Measurements from ENCODE around the gene HOXC13. TPM values are rescaled to one million over a fixed set of nuclear protein-coding genes. Genes with fewer than 3 reads are reported as not detected.
A peak's percentile ranks its signal among the peaks of the same experiment; 100 is the strongest.

Gene HOXC13
- total and polyA plus RNA-seq, 2 experiments from 2014 or later, result 0.20 to 0.69 TPM

DNA sequence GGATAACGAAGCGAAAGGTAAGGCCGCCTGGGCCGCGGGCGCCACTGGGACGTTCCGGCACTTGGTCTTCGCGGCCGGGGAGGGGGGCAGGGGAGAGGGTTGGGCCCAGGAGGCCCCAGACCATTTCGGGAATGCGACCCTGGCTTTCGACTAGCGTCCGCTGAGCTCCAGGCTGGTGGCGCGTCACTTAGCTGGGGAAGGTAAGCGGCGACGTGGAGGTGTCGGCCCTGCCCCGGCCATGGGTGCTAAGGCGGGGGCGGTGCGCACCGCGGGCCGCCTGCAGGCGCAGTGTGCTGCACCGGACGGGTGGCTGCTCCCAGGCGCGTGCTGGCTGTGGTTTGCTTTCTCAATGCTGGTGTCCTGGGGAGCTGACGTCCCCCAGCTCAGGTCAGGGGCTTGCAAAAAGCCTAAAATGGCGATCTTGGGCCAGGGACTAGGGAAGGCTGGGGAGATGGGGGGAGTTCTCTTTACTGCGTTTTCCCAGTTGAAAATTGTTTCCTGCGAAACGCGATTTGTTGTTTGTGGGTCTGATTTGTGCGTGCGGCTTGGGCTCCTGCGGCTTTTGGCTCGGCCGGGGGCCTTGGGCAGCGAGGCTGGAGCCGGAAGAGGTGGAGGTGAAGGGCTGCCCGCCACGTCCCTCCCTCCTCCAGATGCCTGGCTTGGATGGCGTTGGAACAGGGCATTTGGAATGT, 47.5 kb downstream of the HOXC13 start:
- TF ChIP-seq EZH2 (IDR thresholded peaks at IDR 0.05; ENCODE audit: borderline replicate concordance), result peak; percentile 98
- peak; percentile 63 for TF ChIP-seq EZH2phosphoT487 (IDR thresholded peaks at IDR 0.05; ENCODE audit: low read depth, severe bottlenecking, unreplicated experiment)
- TF ChIP-seq, protein P1, sequence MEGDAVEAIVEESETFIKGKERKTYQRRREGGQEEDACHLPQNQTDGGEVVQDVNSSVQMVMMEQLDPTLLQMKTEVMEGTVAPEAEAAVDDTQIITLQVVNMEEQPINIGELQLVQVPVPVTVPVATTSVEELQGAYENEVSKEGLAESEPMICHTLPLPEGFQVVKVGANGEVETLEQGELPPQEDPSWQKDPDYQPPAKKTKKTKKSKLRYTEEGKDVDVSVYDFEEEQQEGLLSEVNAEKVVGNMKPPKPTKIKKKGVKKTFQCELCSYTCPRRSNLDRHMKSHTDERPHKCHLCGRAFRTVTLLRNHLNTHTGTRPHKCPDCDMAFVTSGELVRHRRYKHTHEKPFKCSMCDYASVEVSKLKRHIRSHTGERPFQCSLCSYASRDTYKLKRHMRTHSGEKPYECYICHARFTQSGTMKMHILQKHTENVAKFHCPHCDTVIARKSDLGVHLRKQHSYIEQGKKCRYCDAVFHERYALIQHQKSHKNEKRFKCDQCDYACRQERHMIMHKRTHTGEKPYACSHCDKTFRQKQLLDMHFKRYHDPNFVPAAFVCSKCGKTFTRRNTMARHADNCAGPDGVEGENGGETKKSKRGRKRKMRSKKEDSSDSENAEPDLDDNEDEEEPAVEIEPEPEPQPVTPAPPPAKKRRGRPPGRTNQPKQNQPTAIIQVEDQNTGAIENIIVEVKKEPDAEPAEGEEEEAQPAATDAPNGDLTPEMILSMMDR (IDR thresholded peaks at IDR 0.05; ENCODE audit: poor library complexity), result no peak
- H2AFZ ChIP-seq, result peak overlapping the region; percentile 74
- no peak overlapping the region for H3K4me3 ChIP-seq
- H3K79me2 ChIP-seq, result no peaks in the 10 kb centered on the region
- peaks cover 14% of the 10 kb centered on the region for H3K4me1 ChIP-seq (ENCODE audit: insufficient read depth)
- no peak overlapping the region for H3K27ac ChIP-seq
- no peaks in the 10 kb centered on the region for H4K20me1 ChIP-seq (ENCODE audit: insufficient read depth, poor library complexity, severe bottlenecking)
- H3K36me3 ChIP-seq (replicated peaks; ENCODE audit: insufficient read depth, low read depth), result no peaks in the 10 kb centered on the region
- peak overlapping the region; percentile 81 for H3K4me2 ChIP-seq
- no peaks in the 10 kb centered on the region for H3K9me2 ChIP-seq (replicated peaks; ENCODE audit: insufficient read depth)
- H3K9me3 ChIP-seq (ENCODE audit: low read depth), result no peaks in the 10 kb centered on the region
- DNase-seq (ENCODE audit: low spot score), result no peak
- WGBS (ENCODE audit: low lambda C conversion rate, missing lambda C conversion rate), result 7% methylated on average over 40 of the region's 50 CpGs
- H3K27me3 ChIP-seq, result peaks cover 94% of the 10 kb centered on the region

DNA sequence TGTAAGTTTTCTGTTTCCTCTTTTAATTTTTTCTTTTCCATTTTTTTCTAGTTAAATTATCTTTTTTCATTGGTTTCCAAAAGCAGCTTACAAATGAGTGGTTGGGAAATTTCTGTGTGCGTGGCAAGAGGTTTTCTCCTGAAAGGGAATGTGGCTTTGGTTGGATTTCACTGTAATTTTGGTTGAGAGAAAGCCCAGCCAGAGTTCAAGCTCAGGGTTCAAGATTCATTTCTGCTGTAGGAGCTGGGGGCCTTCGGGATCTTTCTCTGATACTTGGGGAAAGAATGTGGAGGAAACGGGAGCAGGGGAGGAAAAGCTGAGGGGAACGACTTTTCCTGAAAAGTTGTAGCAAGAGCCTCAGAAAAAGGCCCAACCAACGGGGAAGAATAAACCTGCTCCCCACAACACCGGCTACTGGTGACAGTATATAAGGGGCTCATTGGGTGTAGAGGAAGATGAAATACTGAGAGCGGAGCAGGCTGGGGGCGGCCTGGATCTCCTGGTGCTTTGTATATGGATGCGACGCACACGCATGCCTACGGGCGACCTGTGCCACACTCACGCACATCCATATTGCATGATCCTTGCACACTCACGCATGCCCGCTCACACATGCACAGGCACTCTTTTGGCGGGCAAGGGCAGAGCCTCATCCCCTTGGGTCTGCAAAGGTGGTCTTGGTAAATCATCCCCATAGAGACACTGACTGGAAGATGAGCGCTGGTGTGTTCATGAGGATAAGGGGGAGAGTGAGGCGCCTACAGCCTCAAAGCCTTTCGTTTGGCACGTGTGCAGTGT, 48.3 kb downstream of the HOXC13 start:
- Histone ChIP-seq H3K4me3 (no peak overlapping the region), H3K9me3 (ENCODE audit: low read depth) (no peaks in the 10 kb centered on the region), H3K79me2 (no peaks in the 10 kb centered on the region), H3K27me3 (peaks cover 94% of the 10 kb centered on the region), H3K36me3 (replicated peaks; ENCODE audit: insufficient read depth, low read depth) (no peaks in the 10 kb centered on the region), H4K20me1 (ENCODE audit: insufficient read depth, poor library complexity, severe bottlenecking) (no peaks in the 10 kb centered on the region), H3K4me2 (peak overlapping the region; percentile 81), H3K4me1 (ENCODE audit: insufficient read depth) (peaks cover 14% of the 10 kb centered on the region), H3K9me2 (replicated peaks; ENCODE audit: insufficient read depth) (no peaks in the 10 kb centered on the region), H3K27ac (no peak overlapping the region), H2AFZ (no peak overlapping the region)
- 51% methylated on average over 21 of the region's 21 CpGs for WGBS (ENCODE audit: low lambda C conversion rate, missing lambda C conversion rate)
- no peak for DNase-seq (ENCODE audit: low spot score)
- TF ChIP-seq, protein P1 (IDR thresholded peaks at IDR 0.05; ENCODE audit: poor library complexity), result no peak
- TF ChIP-seq EZH2phosphoT487 (IDR thresholded peaks at IDR 0.05; ENCODE audit: low read depth, severe bottlenecking, unreplicated experiment), result no peak
- no peak for TF ChIP-seq EZH2 (IDR thresholded peaks at IDR 0.05; ENCODE audit: borderline replicate concordance)

DNA sequence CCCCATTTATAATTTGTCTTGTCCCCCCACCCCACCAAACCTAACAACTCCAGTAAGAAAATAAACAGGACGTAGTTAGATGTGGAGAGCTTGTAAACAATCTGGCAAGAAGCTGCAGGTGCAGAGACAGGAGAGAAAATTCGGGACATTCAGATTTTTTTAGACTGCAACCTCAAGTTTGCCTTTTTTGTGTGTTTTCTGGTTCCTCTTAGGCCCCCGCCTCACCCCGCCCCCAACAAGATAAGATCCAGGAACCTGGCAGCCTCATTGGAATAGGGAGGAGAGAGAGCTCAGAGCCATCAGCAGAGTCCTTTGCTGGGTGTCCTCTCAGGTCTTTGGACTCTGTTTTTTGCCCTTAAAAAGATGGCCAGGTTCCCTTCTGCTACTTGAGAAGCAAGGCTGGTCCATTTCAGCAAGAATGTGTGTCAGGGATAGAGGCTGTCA, 49.2 kb downstream of the HOXC13 start:
- Histone ChIP-seq H3K79me2 (no peaks in the 10 kb centered on the region), H3K27ac (no peak overlapping the region), H3K4me1 (ENCODE audit: insufficient read depth) (peaks cover 14% of the 10 kb centered on the region), H3K4me3 (no peak overlapping the region), H2AFZ (no peak overlapping the region), H3K4me2 (no peak overlapping the region), H3K9me3 (ENCODE audit: low read depth) (no peaks in the 10 kb centered on the region), H3K27me3 (peaks cover 94% of the 10 kb centered on the region), H3K9me2 (replicated peaks; ENCODE audit: insufficient read depth) (no peaks in the 10 kb centered on the region), H4K20me1 (ENCODE audit: insufficient read depth, poor library complexity, severe bottlenecking) (no peaks in the 10 kb centered on the region), H3K36me3 (replicated peaks; ENCODE audit: insufficient read depth, low read depth) (no peaks in the 10 kb centered on the region)
- no peak for DNase-seq (ENCODE audit: low spot score)
- TF ChIP-seq EZH2 (IDR thresholded peaks at IDR 0.05; ENCODE audit: borderline replicate concordance), result no peak
- TF ChIP-seq, protein P1 (IDR thresholded peaks at IDR 0.05; ENCODE audit: poor library complexity), result no peak
- TF ChIP-seq EZH2phosphoT487 (IDR thresholded peaks at IDR 0.05; ENCODE audit: low read depth, severe bottlenecking, unreplicated experiment), result no peak
- 19% methylated on average over 4 of the region's 4 CpGs for WGBS (ENCODE audit: low lambda C conversion rate, missing lambda C conversion rate)
